GM19455 (cell line): Measurements from ENCODE around the gene CDSN.
"Not testable (repeated sequence)": the region's sequence is repeated elsewhere in the genome, so short reads cannot be mapped to it uniquely, and the experiment has no call there.

Experiments used
- ATAC-seq: cut with Tn5 transposase; IDR thresholded peaks from one replicate; pipeline ENCODE4 v1.9.1; 2021; ENCODE audit not compliant: unreplicated experiment

Gene CDSN, protein sequence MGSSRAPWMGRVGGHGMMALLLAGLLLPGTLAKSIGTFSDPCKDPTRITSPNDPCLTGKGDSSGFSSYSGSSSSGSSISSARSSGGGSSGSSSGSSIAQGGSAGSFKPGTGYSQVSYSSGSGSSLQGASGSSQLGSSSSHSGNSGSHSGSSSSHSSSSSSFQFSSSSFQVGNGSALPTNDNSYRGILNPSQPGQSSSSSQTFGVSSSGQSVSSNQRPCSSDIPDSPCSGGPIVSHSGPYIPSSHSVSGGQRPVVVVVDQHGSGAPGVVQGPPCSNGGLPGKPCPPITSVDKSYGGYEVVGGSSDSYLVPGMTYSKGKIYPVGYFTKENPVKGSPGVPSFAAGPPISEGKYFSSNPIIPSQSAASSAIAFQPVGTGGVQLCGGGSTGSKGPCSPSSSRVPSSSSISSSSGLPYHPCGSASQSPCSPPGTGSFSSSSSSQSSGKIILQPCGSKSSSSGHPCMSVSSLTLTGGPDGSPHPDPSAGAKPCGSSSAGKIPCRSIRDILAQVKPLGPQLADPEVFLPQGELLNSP

DNA sequence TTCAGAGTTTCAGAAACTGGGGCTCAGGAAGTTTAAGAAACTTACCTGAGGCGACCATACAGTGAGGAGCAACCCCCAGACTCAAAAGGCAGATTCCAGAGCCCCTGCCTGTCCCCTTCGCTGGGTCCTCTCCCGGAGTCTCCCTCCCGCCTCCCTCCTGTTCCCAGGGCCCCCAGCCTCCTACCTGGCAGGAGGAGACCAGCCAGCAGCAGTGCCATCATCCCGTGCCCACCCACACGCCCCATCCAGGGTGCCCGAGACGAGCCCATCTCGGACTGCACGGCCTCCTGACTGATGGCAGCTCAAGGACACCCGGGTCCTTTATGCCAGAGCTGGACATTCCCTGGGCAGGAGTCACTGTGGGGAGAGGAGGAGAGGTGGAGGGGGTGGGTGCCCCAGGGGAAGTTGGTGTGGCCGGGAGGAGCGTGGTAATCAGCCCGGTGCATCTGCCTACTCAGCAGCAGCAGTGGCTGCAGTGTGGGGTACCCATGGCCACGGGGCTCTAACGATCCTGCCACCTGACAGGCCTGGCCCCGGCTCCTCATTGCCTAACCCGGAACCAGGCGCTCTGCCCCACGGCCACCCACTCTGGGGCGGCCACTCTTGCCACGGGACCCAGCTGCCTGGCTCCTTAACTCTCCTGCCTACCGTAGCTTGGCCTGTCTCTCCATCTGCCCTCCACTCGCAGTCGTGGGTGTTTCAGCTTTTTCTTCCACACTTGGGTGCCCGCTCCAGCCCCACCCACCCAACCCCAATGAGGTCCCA, at the start of gene CDSN:
Gene CDSN, minus strand, starts transcription at position 296 of the 765 bp plus-strand sequence. Its CDS starts 27 bp downstream, at position 269.
- ATAC-seq: no peak

DNA sequence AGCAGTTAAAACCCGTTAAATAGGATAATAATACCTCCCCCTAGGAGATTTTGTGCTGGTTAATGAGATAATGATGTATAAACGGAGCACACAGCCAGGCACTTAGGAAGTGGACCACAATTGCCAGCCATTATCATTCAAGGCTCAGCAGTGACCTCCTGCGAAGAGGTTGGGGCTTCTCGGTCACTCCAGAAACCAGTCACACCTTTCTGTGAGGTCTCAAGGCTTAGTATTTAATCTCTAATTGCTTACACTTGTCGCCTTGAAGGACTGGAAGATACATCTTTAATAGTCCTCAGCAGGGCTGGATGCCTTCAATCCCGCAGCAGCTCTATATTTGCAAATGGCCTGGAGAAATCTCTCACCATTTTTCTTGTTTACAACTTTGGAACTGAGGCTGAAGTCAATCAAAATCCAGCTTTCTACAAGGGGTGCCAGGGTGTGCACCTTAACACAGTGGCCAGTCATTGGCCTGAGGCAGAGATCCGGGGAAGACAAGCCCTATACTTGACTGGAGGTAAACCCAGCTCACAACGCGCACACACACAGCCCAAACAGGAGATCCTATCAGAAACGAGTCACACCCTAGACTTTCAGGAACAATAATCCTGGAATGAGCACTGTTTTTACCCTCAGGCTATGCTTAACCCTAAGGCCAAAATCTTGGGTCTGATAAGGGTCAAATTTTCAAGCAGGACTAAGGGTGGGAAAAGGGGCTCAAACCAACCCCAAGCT, 49.0 kb upstream of the CDSN start:
- no peak for ATAC-seq

DNA sequence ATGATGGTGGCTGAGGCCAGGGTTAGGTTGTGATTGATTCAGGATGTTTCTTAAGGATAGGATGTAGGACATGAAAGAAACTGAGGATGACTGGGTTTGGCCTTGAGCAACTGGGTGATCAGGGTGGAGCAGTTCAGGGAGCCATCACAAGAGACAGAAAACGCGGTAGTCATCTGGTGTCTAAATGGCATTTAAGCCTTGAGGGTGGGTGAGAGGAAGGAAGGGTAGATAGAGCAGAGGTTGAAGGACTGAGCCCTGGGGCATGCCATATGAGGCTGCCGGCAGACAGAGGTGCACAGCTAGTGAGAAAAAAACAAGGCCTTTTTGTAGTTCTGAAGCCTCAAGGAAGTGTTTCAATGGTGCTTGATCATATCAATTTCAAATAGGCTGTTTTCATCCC, 48.4 kb upstream of the CDSN start:
- no peak for ATAC-seq

DNA sequence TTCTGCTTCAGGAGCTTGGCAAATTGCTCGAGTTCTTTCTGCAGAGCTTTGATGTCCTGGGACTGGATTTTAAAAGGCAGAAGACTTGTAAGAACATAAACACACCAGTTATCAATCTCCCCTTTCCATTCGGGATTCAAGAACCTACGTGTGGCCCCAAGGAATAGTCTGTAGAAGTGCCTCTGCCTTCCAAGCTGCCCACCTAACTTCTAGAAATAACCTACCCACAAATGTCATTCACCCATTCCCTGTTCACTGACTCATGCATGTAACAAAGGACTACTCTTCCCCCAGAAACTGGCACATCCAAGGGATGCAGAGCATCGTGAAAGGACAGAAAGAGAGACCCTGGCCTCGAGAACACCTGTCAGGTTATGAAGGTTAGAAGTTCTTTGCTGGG, 45.7 kb upstream of the CDSN start:
- no peak for ATAC-seq

DNA sequence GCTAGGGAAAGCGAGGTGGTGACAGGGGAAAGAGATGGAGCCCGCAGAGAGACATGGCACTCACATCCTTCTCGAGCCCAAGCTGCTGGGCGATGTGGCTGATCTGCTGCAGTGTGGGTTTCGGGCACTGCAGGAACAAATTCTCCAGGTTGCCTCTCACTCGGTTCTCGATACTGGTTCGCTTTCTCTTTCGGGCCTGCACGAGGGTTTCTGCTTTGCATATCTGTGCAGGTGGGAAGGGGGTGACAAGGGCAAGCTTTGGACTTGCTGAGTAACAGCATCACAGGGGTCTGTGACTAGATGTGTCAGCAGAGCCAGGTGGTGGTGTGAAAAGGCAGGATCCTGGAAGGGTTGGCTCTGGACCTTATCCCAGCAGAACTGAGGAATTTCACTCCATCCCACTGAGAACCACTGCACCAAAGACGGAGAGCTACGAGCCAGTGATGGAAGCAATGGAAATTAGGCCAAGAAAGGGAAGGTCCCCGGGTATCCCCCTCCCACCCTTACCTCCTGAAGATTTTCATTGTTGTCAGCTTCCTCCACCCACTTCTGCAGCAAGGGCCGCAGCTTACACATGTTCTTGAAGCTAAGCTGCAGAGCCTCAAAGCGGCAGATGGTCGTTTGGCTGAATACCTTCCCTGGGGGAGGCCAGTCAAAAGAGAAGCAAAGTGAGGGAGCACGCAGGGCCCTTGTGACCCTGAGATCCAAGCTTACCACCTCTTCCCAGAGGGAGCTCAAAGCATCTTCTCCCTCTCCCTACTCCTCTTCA, 45.0 kb upstream of the CDSN start:
- ATAC-seq: peak; percentile 75

DNA sequence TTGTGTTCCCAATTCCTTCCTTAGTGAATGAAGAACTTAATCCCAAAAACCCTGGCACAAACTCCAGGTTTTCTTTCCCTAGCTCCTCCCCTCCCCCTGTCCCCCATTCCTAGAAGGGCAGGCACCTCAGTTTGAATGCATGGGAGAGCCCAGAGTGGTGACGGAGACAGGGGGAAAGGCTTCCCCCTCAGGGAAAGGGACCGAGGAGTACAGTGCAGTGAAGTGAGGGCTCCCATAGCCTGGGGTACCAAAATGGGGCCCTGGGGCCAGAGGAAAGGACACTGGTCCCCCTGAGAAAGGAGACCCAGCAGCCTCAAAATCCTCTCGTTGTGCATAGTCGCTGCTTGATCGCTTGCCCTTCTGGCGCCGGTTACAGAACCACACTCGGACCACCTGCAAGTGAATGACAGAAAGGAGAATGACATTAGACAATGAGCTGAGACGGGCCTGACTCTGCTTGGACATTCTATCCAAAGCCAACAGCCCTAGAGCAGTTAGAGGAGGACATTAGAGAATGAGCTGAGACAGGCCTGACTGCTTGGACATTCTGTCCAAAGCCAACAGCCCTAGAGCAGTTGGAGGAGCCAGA, 44.3 kb upstream of the CDSN start:
- not testable (repeated sequence) for ATAC-seq

DNA sequence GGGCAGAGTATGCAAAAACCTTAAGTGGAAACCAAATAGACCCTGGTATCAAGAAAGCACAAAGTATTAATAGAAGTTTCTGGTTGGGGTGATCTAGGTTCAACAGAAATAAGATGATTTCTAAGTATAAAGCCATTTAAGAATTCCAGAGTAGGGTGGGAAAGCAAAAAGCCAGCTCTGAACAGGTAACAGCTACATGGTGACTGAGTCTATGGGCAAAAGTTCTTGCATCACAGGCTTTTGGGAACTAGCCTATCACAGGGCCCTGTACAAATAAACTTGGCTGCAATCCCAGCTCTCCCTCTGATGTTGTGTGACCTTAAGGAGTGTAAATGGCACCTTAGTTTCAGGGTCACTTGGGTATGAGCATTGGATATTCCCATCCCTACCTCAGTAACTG, 43.7 kb upstream of the CDSN start:
- no peak for ATAC-seq

DNA sequence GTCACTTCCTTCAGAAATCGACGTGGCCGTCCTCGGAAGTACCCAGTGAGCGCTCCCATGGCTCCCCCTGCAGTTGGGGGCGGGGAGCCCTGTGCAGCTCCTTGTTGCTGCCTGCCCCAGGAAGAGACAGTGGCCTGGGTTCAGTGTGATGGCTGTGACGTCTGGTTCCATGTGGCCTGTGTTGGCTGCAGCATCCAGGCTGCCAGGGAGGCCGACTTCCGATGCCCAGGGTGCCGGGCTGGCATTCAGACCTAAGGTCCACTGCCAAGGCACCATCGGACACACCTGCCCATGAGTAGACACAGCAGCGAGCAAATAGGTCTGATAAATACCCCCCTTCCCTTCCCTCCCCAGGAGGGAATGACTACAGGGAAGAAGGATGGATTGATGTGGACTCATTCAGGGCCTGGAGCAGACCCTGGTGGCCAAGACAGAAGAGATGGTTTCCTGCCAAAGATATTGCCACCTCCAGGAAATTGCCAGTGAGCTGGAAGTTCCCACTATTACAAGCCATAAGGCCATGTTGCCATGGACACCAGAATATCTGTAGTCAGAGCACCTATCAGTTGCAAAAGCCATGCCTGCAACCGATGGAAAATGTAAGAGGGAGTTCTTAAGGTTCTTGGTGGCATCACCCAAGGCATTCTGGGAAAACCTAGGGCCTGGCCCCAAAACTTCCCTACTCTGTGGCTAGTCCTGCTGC, 42.4 kb upstream of the CDSN start:
- no peak for ATAC-seq

DNA sequence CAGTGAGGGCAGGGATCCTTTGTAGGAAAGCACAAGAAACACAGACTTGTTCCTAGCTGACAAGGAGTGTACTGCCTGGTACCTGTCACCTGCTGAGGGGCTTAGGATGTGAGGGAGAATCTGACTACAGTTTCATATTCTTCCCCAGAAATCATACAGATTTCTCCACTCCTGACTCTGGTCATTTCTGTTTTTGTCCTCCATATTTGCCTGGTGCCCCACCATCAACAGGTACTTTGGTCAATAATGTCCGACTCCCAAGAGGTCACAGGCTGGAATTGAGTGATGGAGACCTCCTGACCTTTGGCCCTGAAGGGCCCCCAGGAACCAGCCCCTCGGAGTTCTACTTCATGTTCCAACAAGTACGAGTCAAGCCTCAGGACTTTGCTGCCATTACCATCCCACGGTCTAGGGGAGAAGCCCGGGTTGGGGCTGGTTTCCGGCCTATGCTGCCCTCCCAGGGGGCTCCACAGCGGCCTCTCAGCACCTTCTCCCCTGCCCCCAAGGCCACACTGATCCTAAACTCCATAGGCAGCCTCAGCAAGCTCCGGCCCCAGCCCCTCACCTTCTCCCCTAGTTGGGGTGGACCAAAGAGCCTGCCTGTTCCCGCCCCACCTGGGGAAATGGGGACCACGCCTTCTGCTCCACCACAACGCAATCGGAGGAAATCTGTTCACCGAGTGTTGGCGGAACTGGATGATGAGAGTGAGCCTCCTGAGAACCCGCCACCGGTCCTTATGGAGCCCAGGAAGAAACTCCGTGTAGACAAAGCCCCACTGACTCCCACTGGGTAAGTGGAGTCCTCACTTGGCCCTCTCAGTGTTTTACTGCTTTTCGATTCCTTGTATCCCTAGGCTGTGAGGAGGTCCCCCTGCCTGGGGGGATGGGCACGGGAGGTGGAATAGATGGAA, 41.2 kb upstream of the CDSN start:
- no peak for ATAC-seq

DNA sequence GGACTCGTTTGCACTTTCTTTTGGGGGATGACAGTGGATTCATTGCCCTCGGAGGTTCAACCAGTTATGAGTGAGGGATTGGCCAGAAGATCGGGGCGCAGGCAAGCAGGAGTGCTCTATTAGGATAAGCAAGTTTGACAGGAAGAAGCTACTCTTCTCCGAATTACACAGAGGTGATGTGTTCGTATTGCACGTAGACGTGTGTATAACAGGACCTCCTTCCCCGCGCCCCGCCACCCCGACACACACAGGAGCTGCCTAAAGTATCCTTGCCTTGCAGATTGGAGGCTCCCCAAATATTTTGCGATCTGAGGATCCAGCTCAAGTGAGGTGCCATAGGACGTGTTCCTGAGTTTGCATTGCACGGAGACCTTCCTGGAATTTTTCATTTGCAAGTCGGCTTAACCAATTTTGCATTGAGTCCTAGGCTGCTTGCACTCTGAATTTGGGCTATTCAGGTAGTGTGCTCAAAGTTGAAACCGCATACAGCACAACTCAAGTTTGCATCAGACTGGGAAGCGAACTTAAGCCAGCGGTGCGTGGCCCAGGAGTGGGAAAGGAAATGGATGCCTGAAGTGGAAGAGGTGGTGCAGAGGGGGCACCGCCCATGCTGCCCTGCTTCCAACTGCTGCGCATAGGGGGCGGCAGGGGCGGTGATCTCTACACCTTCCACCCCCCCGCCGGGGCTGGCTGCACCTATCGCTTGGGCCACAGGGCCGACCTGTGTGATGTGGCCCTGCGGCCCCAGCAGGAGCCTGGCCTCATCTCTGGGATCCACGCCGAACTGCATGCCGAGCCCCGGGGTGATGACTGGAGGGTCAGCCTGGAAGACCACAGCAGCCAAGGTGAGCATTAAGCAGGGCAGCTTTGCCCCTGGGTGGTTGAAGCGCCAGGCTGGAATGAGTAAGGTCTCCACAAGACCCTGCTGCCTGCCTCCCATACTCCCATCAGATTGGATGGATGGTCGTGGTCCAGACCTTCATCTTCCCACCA, 38.9 kb upstream of the CDSN start:
- no peak for ATAC-seq

DNA sequence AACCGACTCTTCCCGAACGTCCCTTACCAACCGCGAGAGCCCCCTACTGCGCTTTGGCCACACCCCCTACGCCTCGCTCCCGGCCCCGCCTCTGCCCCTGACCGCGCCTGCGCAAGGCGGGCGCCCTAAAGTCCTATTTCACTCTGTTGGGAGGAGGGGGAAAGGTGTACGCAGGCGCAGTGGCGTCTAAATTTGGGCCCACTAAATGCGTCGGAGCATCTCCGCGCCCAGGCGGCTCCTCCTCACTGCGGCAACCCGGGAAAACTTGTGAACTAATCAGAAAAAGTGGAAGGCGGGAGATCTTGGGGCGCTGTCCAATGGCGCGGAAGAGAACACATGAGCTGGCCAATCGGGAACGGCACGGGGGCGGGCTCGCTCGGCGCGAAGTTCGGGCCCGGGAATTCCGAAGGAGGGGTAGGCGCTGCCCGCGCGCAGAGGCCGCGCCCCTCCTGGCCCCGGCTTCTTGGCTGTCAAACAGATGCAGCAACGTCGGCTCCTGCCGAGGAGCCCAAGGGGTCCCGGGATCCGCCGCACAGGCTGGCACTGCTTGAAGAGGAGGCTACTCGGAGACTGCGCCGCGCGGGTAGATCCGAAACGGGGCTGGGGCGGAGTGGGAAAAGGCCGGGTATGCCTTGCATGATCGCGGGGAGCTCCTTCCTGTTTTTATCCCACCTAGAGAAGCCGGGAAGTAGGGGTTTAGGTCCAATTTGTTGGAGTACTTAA, 38.1 kb upstream of the CDSN start, which contains the start of gene TCF19:
Gene TCF19, plus strand, starts transcription at position 450 of the 723 bp plus-strand sequence. CDS start 881 bp downstream, outside the sequence.
- ATAC-seq: peak; percentile 84

DNA sequence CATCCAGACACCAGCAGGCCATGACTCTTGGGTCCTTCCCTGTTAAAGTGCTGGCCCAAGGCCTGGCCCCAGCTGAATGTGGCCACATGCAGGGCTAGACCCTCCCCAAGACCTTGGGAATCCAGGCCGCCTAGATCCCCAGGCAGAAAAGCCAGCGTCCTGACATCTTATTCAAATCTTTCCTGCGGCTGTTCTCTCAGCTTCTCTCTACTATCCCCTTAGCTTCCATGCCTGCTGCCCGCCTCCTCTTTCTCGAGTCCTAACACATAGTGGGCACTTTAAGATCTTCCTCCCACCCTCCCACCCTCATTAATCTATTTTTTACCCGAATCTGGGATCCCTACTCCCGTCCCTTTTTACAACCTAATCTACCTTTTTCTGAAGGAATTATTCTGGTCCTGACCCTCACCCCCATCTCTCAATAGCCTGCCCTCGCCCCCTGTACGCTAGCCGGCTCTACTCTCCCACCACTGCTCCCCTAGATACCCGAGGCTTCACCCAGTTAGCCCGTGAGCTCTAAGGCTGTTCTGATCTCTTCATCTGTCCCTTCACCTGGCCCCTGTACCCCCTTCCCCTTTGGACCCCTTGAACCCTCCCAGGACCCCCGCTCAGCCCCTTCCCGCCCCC, 37.4 kb upstream of the CDSN start, which contains the start of gene CCHCR1:
Gene CCHCR1, minus strand, starts transcription at position 290 of the 627 bp plus-strand sequence. Its CDS starts 202 bp downstream, at position 88.
- no peak for ATAC-seq

DNA sequence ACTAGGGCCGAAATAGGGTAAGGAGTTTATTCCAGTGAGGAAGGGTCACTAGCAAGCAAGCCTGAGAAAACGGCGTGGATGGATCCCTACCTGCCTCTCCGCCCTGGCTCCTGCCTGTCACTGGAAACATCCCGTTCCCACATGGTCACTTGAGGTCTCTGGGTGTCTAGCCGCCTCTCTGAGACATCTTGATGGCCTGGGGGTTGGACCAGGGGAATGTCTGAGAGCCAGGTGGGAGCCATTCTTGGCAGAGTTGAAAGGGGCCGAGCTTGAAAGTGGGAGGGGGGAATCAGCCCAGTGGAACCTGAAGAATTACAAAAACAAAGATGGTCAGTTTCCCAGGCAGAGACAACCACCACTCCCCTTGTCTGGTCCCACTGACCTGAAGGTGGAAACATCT, 36.4 kb upstream of the CDSN start:
- ATAC-seq: no peak

DNA sequence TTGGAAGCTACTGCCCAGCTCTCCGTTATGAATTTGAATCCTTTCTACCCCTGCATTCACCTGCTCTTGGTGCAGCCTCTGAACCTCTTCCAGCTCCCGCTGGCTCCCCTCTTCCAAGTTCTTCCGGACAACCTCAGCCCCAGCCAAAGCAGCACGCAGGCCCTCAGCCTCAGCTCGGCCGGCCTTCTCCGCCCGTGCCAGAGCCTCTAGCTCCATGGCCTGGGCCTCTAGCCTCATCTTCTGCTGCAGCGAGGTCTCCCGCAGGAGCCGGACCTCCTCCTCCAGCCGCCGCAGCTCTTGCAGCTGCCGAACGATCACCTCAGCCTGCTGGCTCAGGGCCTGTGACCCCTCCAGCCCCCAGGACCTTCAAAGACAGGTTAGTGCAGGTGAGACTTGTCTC, 34.2 kb upstream of the CDSN start:
- no peak for ATAC-seq

DNA sequence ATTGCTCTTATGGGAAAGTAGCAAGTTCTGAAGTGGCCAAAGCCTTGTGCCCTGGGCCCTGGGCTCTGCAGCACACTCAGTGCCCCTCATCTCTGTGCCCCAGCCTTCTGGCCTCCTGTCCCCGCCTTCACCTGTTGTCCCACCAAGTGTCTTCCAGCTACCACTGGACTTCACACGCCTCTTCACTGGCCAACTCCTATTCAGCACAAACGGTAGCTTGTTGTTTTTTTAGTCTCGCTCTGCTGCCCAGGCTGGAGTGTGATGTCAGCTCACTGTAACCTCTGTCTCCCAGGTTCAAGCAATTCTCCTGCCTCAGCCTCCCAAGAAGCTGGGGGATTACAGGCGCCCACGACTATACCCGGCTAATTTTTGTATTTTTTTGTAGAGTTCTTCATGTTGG, 32.5 kb upstream of the CDSN start:
- ATAC-seq: no peak
